CD14-positive monocyte (primary cell): ENCODE measurements around the gene BTBD9. TPM values are rescaled to one million over a fixed set of nuclear protein-coding genes. Genes with fewer than 3 reads are reported as not detected.

Experiments
- DNase-seq, 3 donors: peaks; one replicate each; pipeline ENCODE4 v3.0.0-alpha.2; 2011 to 2022
- H2AFZ ChIP-seq: 2 replicates; pipeline ENCODE4 v1.6.0; 2012; ENCODE audit warnings: mild to moderate bottlenecking, low read depth, low read length, inconsistent platforms; ENCODE audit not compliant: insufficient read depth, poor library complexity, severe bottlenecking
- H3K27ac ChIP-seq, 2 donors: 1 replicate in 1 of 2; 2 replicates in 1 of 2; pipeline ENCODE4 v1.5.1; 2012 to 2013; ENCODE audit warnings: low read length in 2 of 2, control low read depth in 1 of 2, inconsistent platforms in 1 of 2, low read depth in 1 of 2, mild to moderate bottlenecking in 1 of 2
- H3K27me3 ChIP-seq, 2 donors: one replicate each; pipeline versions ENCODE4 v1.6.0 to v1.6.1; 2011 to 2013; ENCODE audit warnings: low read length in 2 of 2; ENCODE audit not compliant: control insufficient read depth in 2 of 2, insufficient read depth in 2 of 2
- H3K36me3 ChIP-seq, 2 donors: replicated peaks in 1 of 2; 1 replicate in 1 of 2; 2 replicates in 1 of 2; pipeline versions ENCODE4 v1.5.1 to v1.6.1; 2012 to 2013; ENCODE audit warnings: low read length in 2 of 2, control low read depth in 1 of 2, inconsistent platforms in 1 of 2, mild to moderate bottlenecking in 1 of 2; ENCODE audit not compliant: insufficient read depth in 2 of 2, control insufficient read depth in 1 of 2
- H3K4me1 ChIP-seq, 2 donors: 1 replicate in 1 of 2; 2 replicates in 1 of 2; pipeline versions ENCODE4 v1.5.1 to v1.6.1; 2012 to 2013; ENCODE audit warnings: low read length in 2 of 2, control low read depth in 1 of 2, inconsistent platforms in 1 of 2, mild to moderate bottlenecking in 1 of 2, moderate library complexity in 1 of 2; ENCODE audit not compliant: insufficient read depth in 2 of 2, control insufficient read depth in 1 of 2
- H3K4me2 ChIP-seq: replicated peaks from 2 replicates; pipeline ENCODE3; 2012; ENCODE audit warnings: low read length, moderate library complexity, mild to moderate bottlenecking; ENCODE audit not compliant: poor library complexity, severe bottlenecking; ENCODE audit errors: extremely low read depth
- H3K4me3 ChIP-seq, 3 experiments: fragments of 200-600 bp in 1 of 3; sonication (generic) in 1 of 3; replicated peaks in 1 of 3; 1 replicate in 2 of 3; 2 replicates in 1 of 3; pipeline ENCODE4 v1.5.1; 2011 to 2013; ENCODE audit warnings: low read length in 3 of 3, mild to moderate bottlenecking in 3 of 3, control low read depth in 2 of 3, low read depth in 2 of 3, inconsistent platforms in 1 of 3, moderate library complexity in 1 of 3
- H3K79me2 ChIP-seq: 2 replicates; pipeline ENCODE4 v1.6.0; 2012; ENCODE audit warnings: mild to moderate bottlenecking, control low read depth, inconsistent platforms, low read length, moderate library complexity; ENCODE audit not compliant: insufficient read depth
- H3K9ac ChIP-seq: 2 replicates; pipeline ENCODE4 v1.6.0; 2017; ENCODE audit warnings: low read length, mild to moderate bottlenecking; ENCODE audit not compliant: insufficient read depth, poor library complexity, severe bottlenecking
- H3K9me3 ChIP-seq, 2 donors: replicated peaks in 1 of 2; 1 replicate in 1 of 2; 2 replicates in 1 of 2; pipeline versions ENCODE4 v1.5.1 to v1.6.1; 2012 to 2013; ENCODE audit warnings: low read length in 2 of 2, control low read depth in 1 of 2; ENCODE audit not compliant: control insufficient read depth in 1 of 2, insufficient read depth in 1 of 2
- H4K20me1 ChIP-seq: 2 replicates; pipeline ENCODE4 v1.6.0; 2012; ENCODE audit warnings: mild to moderate bottlenecking, low read length, control low read depth, moderate library complexity; ENCODE audit not compliant: insufficient read depth
- H3K27ac Mint-ChIP-seq, 7 donors: one replicate each; pipeline ENCODE4 v1.8.0; 2020; ENCODE audit warnings: mild to moderate bottlenecking in 7 of 7, mixed read lengths in 7 of 7, moderate library complexity in 6 of 7, inconsistent platforms in 2 of 7
- H3K27me3 Mint-ChIP-seq, 3 donors: one replicate each; pipeline ENCODE4 v1.8.0; 2021 to 2022; ENCODE audit warnings: low read depth in 3 of 3, mild to moderate bottlenecking in 3 of 3, mixed read lengths in 3 of 3, moderate library complexity in 3 of 3, inconsistent platforms in 1 of 3
- H3K36me3 Mint-ChIP-seq, 2 donors: one replicate each; pipeline ENCODE4 v1.8.0; 2020; ENCODE audit warnings: mixed read lengths in 2 of 2, inconsistent platforms in 1 of 2, mild to moderate bottlenecking in 1 of 2
- H3K4me1 Mint-ChIP-seq: one replicate; pipeline ENCODE4 v1.8.0; 2020; ENCODE audit warnings: mild to moderate bottlenecking, mixed read lengths
- H3K4me3 Mint-ChIP-seq, 2 donors: one replicate each; pipeline ENCODE4 v1.8.0; 2020; ENCODE audit warnings: mild to moderate bottlenecking in 2 of 2, mixed read lengths in 2 of 2, moderate library complexity in 1 of 2
- H3K9me3 Mint-ChIP-seq, 7 donors: one replicate each; pipeline ENCODE4 v1.8.0; 2020 to 2022; ENCODE audit warnings: mixed read lengths in 7 of 7, mild to moderate bottlenecking in 6 of 7, moderate library complexity in 6 of 7, inconsistent platforms in 2 of 7
- WGBS: methylation state at CpG from one replicate; pipeline ENCODE4 v1.1.5; 2013; ENCODE audit warnings: missing lambda C conversion rate; ENCODE audit not compliant: insufficient coverage; 5-methylcytosine and 5-hydroxymethylcytosine counted together
- intact Hi-C, 2 donors: fragments of 100-400 bp; cut with micrococcal nuclease; formaldehyde crosslinking; loops; one replicate each; pipeline versions ENCODE4 v1.15.0 to v1.15.1; 2023
- polyA plus RNA-seq, 3 donors: library from polyadenylated mRNA; depleted of rRNA in 1 of 3; unstranded in 2 of 3; stranded (reverse) in 1 of 3; fragments of 300-500 nt in 2 of 3; fragments of >200 nt in 1 of 3; fragmentation: Illumina TruSeq in 2 of 3; gene quantifications; 1 replicate in 2 of 3; 2 replicates in 1 of 3; pipeline ENCODE4 v1.2.3, GENCODE V29; 2012 to 2021
- TF ChIP-seq, protein P1 (sequence below): fragments of 200-600 bp; IDR thresholded peaks from one replicate; pipeline ENCODE4 v1.8.0; 2022; ENCODE audit warnings: antibody characterized with exemption, mild to moderate bottlenecking

BTBD9 gene
- polyA plus RNA-seq, 3 donors: 5.2 to 7.5 (median 6.2) TPM

DNA sequence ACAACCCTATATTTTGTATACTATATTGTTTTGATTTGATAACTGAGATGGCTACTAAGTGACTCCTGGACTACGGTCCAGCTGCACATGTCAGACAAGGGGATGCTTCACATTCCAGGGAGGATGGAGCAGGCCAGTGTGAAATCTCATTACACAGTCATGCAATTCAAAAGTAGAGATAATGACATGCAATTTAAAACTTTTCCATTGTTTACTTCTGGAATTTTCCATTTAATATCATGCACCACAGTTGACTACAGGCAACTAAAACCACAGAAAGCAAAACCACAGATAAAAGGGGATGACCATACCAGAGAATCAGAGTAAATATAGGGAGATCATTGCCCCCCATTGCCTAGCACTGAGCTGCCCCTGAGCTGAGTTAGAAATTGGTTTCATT, 366.4 kb downstream of the BTBD9 start:
- no peak overlapping the region for H3K27ac ChIP-seq
- WGBS: no CpG with 5 or more reads among the region's 1 CpG
- no peaks in the 10 kb centered on the region for H3K36me3 ChIP-seq
- no peaks in the 10 kb centered on the region for H3K9me3 Mint-ChIP-seq
- DNase-seq: no peak
- H2AFZ ChIP-seq: no peak overlapping the region
- no peaks in the 10 kb centered on the region for H3K4me1 ChIP-seq
- H3K27me3 ChIP-seq: no peaks in the 10 kb centered on the region
- no peak overlapping the region for H3K4me3 ChIP-seq
- no peaks in the 10 kb centered on the region for H3K9me3 ChIP-seq
- no peaks in the 10 kb centered on the region for H3K27me3 Mint-ChIP-seq
- H3K36me3 Mint-ChIP-seq: peaks cover 0 to 2% of the 10 kb centered on the region in 2 donors
- intact Hi-C loops: no loop called here
- no peak overlapping the region for H3K9ac ChIP-seq
- H3K4me1 Mint-ChIP-seq: peaks cover 1% of the 10 kb centered on the region
- TF ChIP-seq, protein P1, sequence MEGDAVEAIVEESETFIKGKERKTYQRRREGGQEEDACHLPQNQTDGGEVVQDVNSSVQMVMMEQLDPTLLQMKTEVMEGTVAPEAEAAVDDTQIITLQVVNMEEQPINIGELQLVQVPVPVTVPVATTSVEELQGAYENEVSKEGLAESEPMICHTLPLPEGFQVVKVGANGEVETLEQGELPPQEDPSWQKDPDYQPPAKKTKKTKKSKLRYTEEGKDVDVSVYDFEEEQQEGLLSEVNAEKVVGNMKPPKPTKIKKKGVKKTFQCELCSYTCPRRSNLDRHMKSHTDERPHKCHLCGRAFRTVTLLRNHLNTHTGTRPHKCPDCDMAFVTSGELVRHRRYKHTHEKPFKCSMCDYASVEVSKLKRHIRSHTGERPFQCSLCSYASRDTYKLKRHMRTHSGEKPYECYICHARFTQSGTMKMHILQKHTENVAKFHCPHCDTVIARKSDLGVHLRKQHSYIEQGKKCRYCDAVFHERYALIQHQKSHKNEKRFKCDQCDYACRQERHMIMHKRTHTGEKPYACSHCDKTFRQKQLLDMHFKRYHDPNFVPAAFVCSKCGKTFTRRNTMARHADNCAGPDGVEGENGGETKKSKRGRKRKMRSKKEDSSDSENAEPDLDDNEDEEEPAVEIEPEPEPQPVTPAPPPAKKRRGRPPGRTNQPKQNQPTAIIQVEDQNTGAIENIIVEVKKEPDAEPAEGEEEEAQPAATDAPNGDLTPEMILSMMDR: no peak
- H3K4me2 ChIP-seq: no peak overlapping the region
- peak overlapping the region in 1 of 7 donors; percentile 36 for H3K27ac Mint-ChIP-seq
- no peak overlapping the region for H3K4me3 Mint-ChIP-seq
- no peaks in the 10 kb centered on the region for H4K20me1 ChIP-seq
- no peaks in the 10 kb centered on the region for H3K79me2 ChIP-seq

DNA sequence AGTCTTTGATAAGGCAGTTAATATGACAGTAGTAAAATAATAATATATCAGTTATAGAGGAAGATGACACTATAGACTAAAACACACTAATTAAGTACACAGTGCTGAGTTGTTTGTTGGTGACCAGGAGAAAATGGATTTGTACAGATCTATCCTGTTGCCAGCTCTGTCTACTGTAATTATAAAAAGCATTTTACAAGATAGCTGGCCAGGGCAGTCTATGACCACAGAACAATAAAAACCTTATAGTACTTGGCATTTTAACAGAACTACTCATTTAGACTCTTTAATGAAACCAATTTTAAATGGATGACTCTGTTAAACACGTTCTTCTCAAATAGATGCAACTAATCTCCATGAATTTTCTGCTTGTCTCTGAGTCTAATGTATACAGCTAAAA, 367.5 kb downstream of the BTBD9 start:
- intact Hi-C loops: no loop called here
- no peak overlapping the region for H3K27ac Mint-ChIP-seq
- no peaks in the 10 kb centered on the region for H3K36me3 ChIP-seq

More for the DNA sequence above, 367.5 kb downstream of the BTBD9 start:
- Histone ChIP-seq H3K4me2 (no peak overlapping the region), H3K27me3 (no peaks in the 10 kb centered on the region), H3K4me1 (no peaks in the 10 kb centered on the region), H2AFZ (no peak overlapping the region), H3K27ac (no peak overlapping the region), H3K79me2 (no peaks in the 10 kb centered on the region), H4K20me1 (no peaks in the 10 kb centered on the region), H3K4me3 (no peak overlapping the region), H3K9me3 (no peaks in the 10 kb centered on the region), H3K9ac (no peak overlapping the region)
- Mint-ChIP-seq H3K9me3 (no peaks in the 10 kb centered on the region), H3K36me3 (peaks cover 0 to 2% of the 10 kb centered on the region in 2 donors), H3K4me3 (no peak overlapping the region), H3K27me3 (no peaks in the 10 kb centered on the region), H3K4me1 (peaks cover 1% of the 10 kb centered on the region)
- DNase-seq: no peak
- TF ChIP-seq, protein P1: no peak
- WGBS: no CpG with 5 or more reads among the region's 1 CpG
